Hepatocyte (in vitro differentiated cells): ENCODE measurements around the gene RGP1. TPM values are rescaled to one million over a fixed set of nuclear protein-coding genes. Genes with fewer than 3 reads are reported as not detected.

Source experiments
- DNase-seq: peaks from one replicate; pipeline ENCODE4 v3.0.0-alpha.2; 2016; ENCODE audit warnings: low spot score
- H2AFZ ChIP-seq: fragments of 200-600 bp; sonication (generic); 2 replicates; pipeline ENCODE4 v1.6.0; 2016; ENCODE audit warnings: antibody characterized with exemption, mild to moderate bottlenecking
- H3K27ac ChIP-seq: fragments of 200-600 bp; sonication (generic); 2 replicates; pipeline ENCODE4 v1.5.1; 2016; ENCODE audit warnings: mild to moderate bottlenecking
- H3K27me3 ChIP-seq: fragments of 200-600 bp; sonication (generic); 2 replicates; pipeline ENCODE4 v1.6.1; 2016
- H3K36me3 ChIP-seq: fragments of 200-600 bp; sonication (generic); replicated peaks from 2 replicates; pipeline ENCODE4 v1.5.1; 2016; ENCODE audit warnings: low read depth; ENCODE audit not compliant: insufficient read depth
- H3K4me1 ChIP-seq: fragments of 200-600 bp; sonication (generic); 2 replicates; pipeline ENCODE4 v1.5.1; 2016; ENCODE audit warnings: mild to moderate bottlenecking, moderate library complexity; ENCODE audit not compliant: insufficient read depth
- H3K4me2 ChIP-seq: fragments of 200-600 bp; sonication (generic); 2 replicates; pipeline ENCODE4 v1.6.0; 2016
- H3K4me3 ChIP-seq: fragments of 200-600 bp; sonication (generic); 2 replicates; pipeline ENCODE4 v1.5.1; 2016; ENCODE audit warnings: mild to moderate bottlenecking
- H3K79me2 ChIP-seq: fragments of 200-600 bp; sonication (generic); 2 replicates; pipeline ENCODE4 v1.6.0; 2017; ENCODE audit warnings: mild to moderate bottlenecking
- H3K9me2 ChIP-seq: fragments of 200-600 bp; sonication (generic); replicated peaks from 2 replicates; pipeline ENCODE4 v1.6.0; 2017; ENCODE audit warnings: mild to moderate bottlenecking; ENCODE audit not compliant: insufficient read depth
- H3K9me3 ChIP-seq: fragments of 200-600 bp; sonication (generic); 2 replicates; pipeline ENCODE4 v1.5.1; 2016; ENCODE audit warnings: low read depth, mild to moderate bottlenecking
- H4K20me1 ChIP-seq: fragments of 200-600 bp; sonication (generic); 2 replicates; pipeline ENCODE4 v1.6.0; 2016; ENCODE audit warnings: mild to moderate bottlenecking; ENCODE audit not compliant: insufficient read depth, poor library complexity, severe bottlenecking
- EZH2 ChIP-seq: fragments of 200-600 bp; sonication (generic); IDR thresholded peaks from 2 replicates; pipeline ENCODE4 v1.6.1; 2016; ENCODE audit warnings: antibody characterized with exemption, mild to moderate bottlenecking, borderline replicate concordance
- EZH2phosphoT487 ChIP-seq: fragments of 200-600 bp; sonication (generic); IDR thresholded peaks from one replicate; pipeline ENCODE4 v1.6.1; 2018; ENCODE audit warnings: antibody characterized with exemption, mild to moderate bottlenecking, low read depth, moderate library complexity; ENCODE audit not compliant: unreplicated experiment, severe bottlenecking
- WGBS: methylation state at CpG from one replicate; pipeline ENCODE4 v1.1.6; 2016; ENCODE audit warnings: low lambda C conversion rate; ENCODE audit errors: missing lambda C conversion rate; 5-methylcytosine and 5-hydroxymethylcytosine counted together
- polyA plus RNA-seq: library from polyadenylated mRNA; unstranded; fragments of >200 nt; fragmentation: Nextera tagmentation; extraction: Ambion mirVana; gene quantifications from 2 replicates; pipeline ENCODE4 v1.2.1, GENCODE V29; 2016
- total RNA-seq: library from RNA; depleted of rRNA; stranded (reverse); fragments of >200 nt; gene quantifications from 2 replicates; pipeline ENCODE4 v1.2.3, GENCODE V29; 2014
- TF ChIP-seq, protein P1 (sequence below): fragments of 200-600 bp; sonication (generic); IDR thresholded peaks from 2 replicates; pipeline ENCODE4 v1.5.1; 2016; ENCODE audit warnings: antibody characterized with exemption, mild to moderate bottlenecking; ENCODE audit not compliant: poor library complexity

The RGP1 gene
- total and polyA plus RNA-seq, 2 experiments from 2014 or later, result 11.4 to 19.3 TPM

DNA sequence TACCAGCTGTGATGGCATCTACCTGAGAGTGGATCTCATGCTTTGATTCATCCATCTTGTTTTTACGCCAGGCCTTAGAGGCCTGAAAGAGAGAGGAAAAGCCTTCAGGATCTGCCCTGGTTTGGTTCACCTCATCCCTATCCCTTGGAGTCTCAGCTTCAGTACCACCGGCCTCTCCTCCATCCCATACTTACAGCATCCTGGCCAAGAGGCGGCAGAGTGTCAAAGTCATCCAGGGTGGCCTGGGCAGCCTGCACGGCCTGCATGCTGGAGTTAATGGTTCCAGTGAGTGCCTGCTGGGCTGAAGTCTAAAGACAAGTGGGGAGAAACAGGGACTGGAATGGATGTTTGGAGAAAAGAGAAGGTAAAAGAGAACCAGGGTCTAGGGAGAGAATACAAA, 29.5 kb upstream of the RGP1 start:
- no peaks in the 10 kb centered on the region for H3K4me1 ChIP-seq
- peaks cover 6% of the 10 kb centered on the region for H3K36me3 ChIP-seq
- H3K27ac ChIP-seq, result no peak overlapping the region
- no peaks in the 10 kb centered on the region for H3K9me3 ChIP-seq
- H2AFZ ChIP-seq, result no peak overlapping the region
- 96% methylated on average over 4 of the region's 4 CpGs for WGBS
- H3K4me2 ChIP-seq, result no peak overlapping the region
- no peak for DNase-seq
- peaks cover 4% of the 10 kb centered on the region for H3K79me2 ChIP-seq
- H3K4me3 ChIP-seq, result no peak overlapping the region
- H3K27me3 ChIP-seq, result no peaks in the 10 kb centered on the region
- H4K20me1 ChIP-seq, result no peaks in the 10 kb centered on the region
- TF ChIP-seq, protein P1, sequence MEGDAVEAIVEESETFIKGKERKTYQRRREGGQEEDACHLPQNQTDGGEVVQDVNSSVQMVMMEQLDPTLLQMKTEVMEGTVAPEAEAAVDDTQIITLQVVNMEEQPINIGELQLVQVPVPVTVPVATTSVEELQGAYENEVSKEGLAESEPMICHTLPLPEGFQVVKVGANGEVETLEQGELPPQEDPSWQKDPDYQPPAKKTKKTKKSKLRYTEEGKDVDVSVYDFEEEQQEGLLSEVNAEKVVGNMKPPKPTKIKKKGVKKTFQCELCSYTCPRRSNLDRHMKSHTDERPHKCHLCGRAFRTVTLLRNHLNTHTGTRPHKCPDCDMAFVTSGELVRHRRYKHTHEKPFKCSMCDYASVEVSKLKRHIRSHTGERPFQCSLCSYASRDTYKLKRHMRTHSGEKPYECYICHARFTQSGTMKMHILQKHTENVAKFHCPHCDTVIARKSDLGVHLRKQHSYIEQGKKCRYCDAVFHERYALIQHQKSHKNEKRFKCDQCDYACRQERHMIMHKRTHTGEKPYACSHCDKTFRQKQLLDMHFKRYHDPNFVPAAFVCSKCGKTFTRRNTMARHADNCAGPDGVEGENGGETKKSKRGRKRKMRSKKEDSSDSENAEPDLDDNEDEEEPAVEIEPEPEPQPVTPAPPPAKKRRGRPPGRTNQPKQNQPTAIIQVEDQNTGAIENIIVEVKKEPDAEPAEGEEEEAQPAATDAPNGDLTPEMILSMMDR, result no peak
- TF ChIP-seq EZH2, result no peak
- no peaks in the 10 kb centered on the region for H3K9me2 ChIP-seq

DNA sequence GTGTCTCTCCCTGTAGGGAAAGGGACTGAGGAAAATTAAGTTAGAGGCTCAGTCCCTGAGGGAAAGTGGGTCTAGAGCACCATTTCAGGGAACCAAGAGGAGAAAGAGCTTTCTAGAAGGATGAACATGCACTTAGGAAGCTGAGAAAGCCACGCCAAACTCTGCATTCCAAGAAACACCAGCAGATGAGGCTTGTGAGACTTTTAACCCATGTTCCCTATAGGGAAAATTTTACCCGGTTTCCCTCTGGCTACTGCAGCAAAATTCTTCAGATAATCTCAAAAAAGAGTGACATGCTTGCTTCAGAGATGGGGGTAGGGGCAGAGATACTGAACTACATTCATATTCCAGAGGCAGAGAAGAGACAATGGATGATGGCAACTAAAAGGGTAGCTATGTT, 25.7 kb upstream of the RGP1 start:
- peaks cover 34% of the 10 kb centered on the region for H3K79me2 ChIP-seq
- DNase-seq, result no peak
- H3K27ac ChIP-seq, result no peak overlapping the region
- peaks cover 9% of the 10 kb centered on the region for H4K20me1 ChIP-seq
- H3K36me3 ChIP-seq, result peaks cover 6% of the 10 kb centered on the region
- peaks cover 16% of the 10 kb centered on the region for H3K4me1 ChIP-seq
- H3K9me3 ChIP-seq, result no peaks in the 10 kb centered on the region
- H3K9me2 ChIP-seq, result no peaks in the 10 kb centered on the region
- H3K27me3 ChIP-seq, result no peaks in the 10 kb centered on the region
- 97% methylated on average over 2 of the region's 2 CpGs for WGBS
- H2AFZ ChIP-seq, result no peak overlapping the region
- no peak overlapping the region for H3K4me2 ChIP-seq
- TF ChIP-seq, protein P1, result no peak
- TF ChIP-seq EZH2phosphoT487 (no peak), EZH2 (no peak)
- H3K4me3 ChIP-seq, result no peak overlapping the region

DNA sequence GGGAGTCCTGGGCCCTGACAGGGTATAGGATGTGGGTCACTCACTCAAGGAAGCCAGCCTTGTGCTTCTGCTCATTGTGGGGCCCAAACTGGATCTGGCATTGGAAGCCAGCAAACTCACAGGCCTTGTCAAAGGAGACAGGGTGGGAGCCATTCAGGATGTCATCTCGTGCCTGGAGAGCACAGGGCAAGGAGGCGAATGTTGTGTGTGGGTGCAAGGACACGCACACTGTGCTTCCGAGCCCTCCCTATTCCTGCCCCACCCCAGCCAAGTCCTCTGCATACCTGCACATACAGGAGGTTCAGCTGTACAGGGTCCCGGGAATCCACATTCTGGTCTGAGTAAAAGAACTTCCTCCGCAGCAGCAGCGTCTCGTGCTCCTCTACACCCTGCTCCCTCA, 25.2 kb upstream of the RGP1 start:
- WGBS, result 100% methylated on average over 8 of the region's 8 CpGs
- Histone ChIP-seq H3K27me3 (no peaks in the 10 kb centered on the region), H3K4me2 (no peak overlapping the region), H3K4me1 (peaks cover 20% of the 10 kb centered on the region), H3K9me2 (no peaks in the 10 kb centered on the region), H2AFZ (no peak overlapping the region), H3K36me3 (peaks cover 6% of the 10 kb centered on the region), H4K20me1 (peaks cover 9% of the 10 kb centered on the region), H3K27ac (no peak overlapping the region), H3K4me3 (no peak overlapping the region), H3K79me2 (peaks cover 39% of the 10 kb centered on the region), H3K9me3 (no peaks in the 10 kb centered on the region)
- no peak for DNase-seq
- TF ChIP-seq EZH2 (no peak), EZH2phosphoT487 (no peak)
- TF ChIP-seq, protein P1, result no peak

DNA sequence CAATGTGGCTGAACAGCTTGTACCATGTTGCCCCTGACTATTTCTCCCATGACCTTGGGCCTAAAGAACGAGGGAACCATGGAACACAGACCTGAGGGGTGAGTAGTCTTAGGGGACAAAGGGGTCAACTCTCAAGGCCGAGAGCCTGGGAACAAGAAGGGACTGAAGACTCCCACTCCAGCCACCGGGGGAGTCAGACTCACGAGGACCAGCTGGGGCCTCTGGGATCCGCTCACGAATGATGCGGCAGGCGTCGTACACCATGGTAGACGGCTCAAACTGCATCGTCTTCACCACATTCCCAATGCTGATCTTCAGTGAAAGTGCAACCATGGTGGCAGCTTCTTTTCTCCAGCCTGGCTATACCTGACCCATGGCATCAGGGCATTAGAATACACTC, 23.7 kb upstream of the RGP1 start:
- TF ChIP-seq EZH2 (no peak), EZH2phosphoT487 (no peak)
- TF ChIP-seq, protein P1, result no peak
- Histone ChIP-seq H3K36me3 (peaks cover 6% of the 10 kb centered on the region), H3K4me2 (no peak overlapping the region), H4K20me1 (peaks cover 22% of the 10 kb centered on the region), H3K27me3 (no peaks in the 10 kb centered on the region), H3K9me2 (no peaks in the 10 kb centered on the region), H3K9me3 (no peaks in the 10 kb centered on the region), H3K79me2 (peaks cover 54% of the 10 kb centered on the region), H3K4me1 (peaks cover 33% of the 10 kb centered on the region), H3K27ac (no peak overlapping the region), H2AFZ (no peak overlapping the region), H3K4me3 (no peak overlapping the region)
- DNase-seq, result no peak
- WGBS, result 93% methylated on average over 11 of the region's 11 CpGs
